AG09309 (cell line): Measurements from ENCODE around the gene RAB26.

Experiments
- DNase-seq: peaks from one replicate; pipeline ENCODE4 v3.0.0-alpha.2; 2010; ENCODE audit warnings: low read depth
- H3K4me3 ChIP-seq: 2 replicates; pipeline ENCODE4 v1.5.1; 2011; ENCODE audit warnings: mild to moderate bottlenecking, low read depth, low read length, moderate library complexity; ENCODE audit not compliant: control insufficient read depth
- CTCF ChIP-seq: IDR thresholded peaks from 2 replicates; pipeline ENCODE4 v1.5.1; 2011; ENCODE audit warnings: mild to moderate bottlenecking, low read depth, low read length, inconsistent platforms; ENCODE audit not compliant: insufficient read depth, control insufficient read depth; ENCODE audit errors: missing control alignments

The RAB26 gene

GRCh38 chr16:2156849-2157224 is 8.4 kb downstream of the RAB26 start:
- peak overlapping the region; percentile 87 for H3K4me3 ChIP-seq
- DNase-seq = no peak
- no peak for TF ChIP-seq CTCF

GRCh38 chr16:2157480-2158261 is 9.2 kb downstream of the RAB26 start:
- TF ChIP-seq CTCF = no peak

GRCh38 chr16:2158262-2158638 is 9.8 kb downstream of the RAB26 start:
- H3K4me3 ChIP-seq = no peak overlapping the region
- no peak for DNase-seq
- TF ChIP-seq CTCF = no peak

More at GRCh38 chr16:2157480-2158261, 9.2 kb downstream of the RAB26 start:
- peak overlapping the region; percentile 87; the same call in 1 of the 2 replicates for H3K4me3 ChIP-seq
- DNase-seq = no peak

GRCh38 chr16:2159175-2159838 is 10.9 kb downstream of the RAB26 start:
- no peak overlapping the region for H3K4me3 ChIP-seq

GRCh38 chr16:2160915-2161551 is 12.6 kb downstream of the RAB26 start:
- DNase-seq = no peak
- H3K4me3 ChIP-seq = no peak overlapping the region
- TF ChIP-seq CTCF = no peak

More at GRCh38 chr16:2159175-2159838, 10.9 kb downstream of the RAB26 start:
- no peak for TF ChIP-seq CTCF
- no peak for DNase-seq

- no peak overlapping the region for H3K4me3 ChIP-seq
- no peak for DNase-seq
- no peak for TF ChIP-seq CTCF
Observed at GRCh38 chr16:2161911-2162310, 13.5 kb downstream of the RAB26 start.
